Prostate gland (tissue), 2 donors: ENCODE results near the gene AP2A1. TPM values are rescaled to one million over a fixed set of nuclear protein-coding genes. Genes with fewer than 3 reads are reported as not detected.

ENCODE experiments used
- DNase-seq: peaks from one replicate; pipeline ENCODE4 v3.0.0-alpha.2; 2019; ENCODE audit warnings: low spot score
- H3K27ac ChIP-seq, 2 donors: fragments of 200-600 bp; sonication (generic); 2 replicates each; pipeline ENCODE4 v1.5.1; 2017 to 2019
- H3K27me3 ChIP-seq: fragments of 200-600 bp; sonication (generic); replicated peaks from 2 replicates; pipeline ENCODE4 v1.5.1; 2019; ENCODE audit not compliant: insufficient read depth
- H3K36me3 ChIP-seq, 2 donors: fragments of 200-600 bp; sonication (generic); 1 replicate in 1 of 2; 2 replicates in 1 of 2; pipeline versions ENCODE4 v1.5.1 to v1.8.1; 2017 to 2019
- H3K4me1 ChIP-seq: fragments of 200-600 bp; sonication (generic); replicated peaks from 2 replicates; pipeline ENCODE4 v1.5.1; 2019
- H3K4me3 ChIP-seq, 2 donors: fragments of 200-600 bp; sonication (generic); 2 replicates each; pipeline ENCODE4 v1.5.1; 2017 to 2019
- H3K9me3 ChIP-seq: fragments of 200-600 bp; sonication (generic); 2 replicates; pipeline ENCODE4 v1.5.1; 2017
- POLR2A ChIP-seq: fragments of 450-650 bp; IDR thresholded peaks from one replicate; pipeline ENCODE4 v1.6.1; 2016; ENCODE audit warnings: antibody characterized with exemption, mild to moderate bottlenecking
- POLR2AphosphoS5 ChIP-seq: sonication (generic); formaldehyde crosslinking; IDR thresholded peaks from one replicate; pipeline ENCODE4 v1.6.1; 2017; ENCODE audit warnings: antibody characterized with exemption
- WGBS: methylation state at CpG from one replicate; pipeline ENCODE4 v1.1.5; 2018; 5-methylcytosine and 5-hydroxymethylcytosine counted together
- intact Hi-C: fragments of 100-400 bp; cut with DNase I; formaldehyde crosslinking; loops from one replicate; pipeline ENCODE4 v1.14.2; 2022
- total RNA-seq, 2 donors: library from RNA; depleted of rRNA; stranded (reverse); fragments of >200 nt; gene quantifications; one replicate each; pipeline ENCODE4 v1.1.0, GENCODE V29; 2016
- TF ChIP-seq, protein P1 (sequence below), 4 experiments: fragments of 200-600 bp in 2 of 4; fragments of 450-650 bp in 2 of 4; sonication (generic) in 2 of 4; IDR thresholded peaks; 1 replicate in 3 of 4; 2 replicates in 1 of 4; pipeline ENCODE4 v1.5.1; 2016 to 2019; ENCODE audit warnings: antibody characterized with exemption in 4 of 4, mild to moderate bottlenecking in 2 of 4, moderate library complexity in 2 of 4

AP2A1 gene
- total RNA-seq, 2 donors from 2014 or later, result 62.7 to 252 TPM

DNA sequence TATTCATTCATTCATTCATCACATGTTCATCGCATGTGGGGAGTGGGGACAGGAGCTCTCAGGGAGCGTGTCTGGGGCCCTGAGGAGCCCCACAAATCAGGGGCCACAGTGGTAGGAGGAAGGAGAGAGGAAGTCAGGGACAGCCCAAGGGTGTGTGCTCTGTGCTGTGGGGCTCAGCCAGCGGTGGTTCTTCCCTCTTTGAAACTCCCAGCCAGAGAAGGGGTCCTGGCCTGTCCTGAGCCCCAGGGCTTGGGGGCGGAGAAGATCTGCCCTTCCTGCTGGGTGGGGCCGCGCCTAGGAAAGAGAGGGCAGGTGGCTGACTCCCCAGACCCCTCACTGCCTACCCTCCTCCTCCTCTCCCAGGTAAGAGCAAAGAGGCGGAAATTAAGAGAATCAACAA lies 14.6 kb downstream of the AP2A1 start:
- H3K36me3 ChIP-seq, result peaks cover 0 to 6% of the 10 kb centered on the region in 2 donors
- no peaks in the 10 kb centered on the region for H3K9me3 ChIP-seq
- no peaks in the 10 kb centered on the region for H3K4me1 ChIP-seq
- no peak overlapping the region for H3K27ac ChIP-seq
- 90% methylated on average over 7 of the region's 7 CpGs for WGBS
- TF ChIP-seq POLR2A (no peak), POLR2AphosphoS5 (no peak)
- TF ChIP-seq, protein P1, sequence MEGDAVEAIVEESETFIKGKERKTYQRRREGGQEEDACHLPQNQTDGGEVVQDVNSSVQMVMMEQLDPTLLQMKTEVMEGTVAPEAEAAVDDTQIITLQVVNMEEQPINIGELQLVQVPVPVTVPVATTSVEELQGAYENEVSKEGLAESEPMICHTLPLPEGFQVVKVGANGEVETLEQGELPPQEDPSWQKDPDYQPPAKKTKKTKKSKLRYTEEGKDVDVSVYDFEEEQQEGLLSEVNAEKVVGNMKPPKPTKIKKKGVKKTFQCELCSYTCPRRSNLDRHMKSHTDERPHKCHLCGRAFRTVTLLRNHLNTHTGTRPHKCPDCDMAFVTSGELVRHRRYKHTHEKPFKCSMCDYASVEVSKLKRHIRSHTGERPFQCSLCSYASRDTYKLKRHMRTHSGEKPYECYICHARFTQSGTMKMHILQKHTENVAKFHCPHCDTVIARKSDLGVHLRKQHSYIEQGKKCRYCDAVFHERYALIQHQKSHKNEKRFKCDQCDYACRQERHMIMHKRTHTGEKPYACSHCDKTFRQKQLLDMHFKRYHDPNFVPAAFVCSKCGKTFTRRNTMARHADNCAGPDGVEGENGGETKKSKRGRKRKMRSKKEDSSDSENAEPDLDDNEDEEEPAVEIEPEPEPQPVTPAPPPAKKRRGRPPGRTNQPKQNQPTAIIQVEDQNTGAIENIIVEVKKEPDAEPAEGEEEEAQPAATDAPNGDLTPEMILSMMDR (IDR thresholded peaks at IDR 0.05), result no peak
- no peak for DNase-seq
- no peak overlapping the region for H3K4me3 ChIP-seq
- no peaks in the 10 kb centered on the region for H3K27me3 ChIP-seq
- intact Hi-C loops, result no loop called here

DNA sequence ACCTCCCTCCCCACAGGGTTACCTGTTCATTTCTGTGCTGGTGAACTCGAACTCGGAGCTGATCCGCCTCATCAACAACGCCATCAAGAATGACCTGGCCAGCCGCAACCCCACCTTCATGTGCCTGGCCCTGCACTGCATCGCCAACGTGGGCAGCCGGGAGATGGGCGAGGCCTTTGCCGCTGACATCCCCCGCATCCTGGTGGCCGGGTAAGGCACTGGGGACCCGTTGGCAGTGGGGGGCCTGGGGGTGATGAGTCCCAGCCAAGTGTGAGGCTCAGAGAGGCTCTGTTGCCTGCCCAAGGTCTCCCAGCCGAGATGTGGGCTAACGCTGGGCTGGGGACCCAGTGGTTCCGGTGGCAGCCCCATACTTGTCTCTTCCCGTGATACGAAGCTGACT lies 15.7 kb downstream of the AP2A1 start:
- intact Hi-C loops, result no loop called here
- 97% methylated on average over 18 of the region's 18 CpGs for WGBS

DNA sequence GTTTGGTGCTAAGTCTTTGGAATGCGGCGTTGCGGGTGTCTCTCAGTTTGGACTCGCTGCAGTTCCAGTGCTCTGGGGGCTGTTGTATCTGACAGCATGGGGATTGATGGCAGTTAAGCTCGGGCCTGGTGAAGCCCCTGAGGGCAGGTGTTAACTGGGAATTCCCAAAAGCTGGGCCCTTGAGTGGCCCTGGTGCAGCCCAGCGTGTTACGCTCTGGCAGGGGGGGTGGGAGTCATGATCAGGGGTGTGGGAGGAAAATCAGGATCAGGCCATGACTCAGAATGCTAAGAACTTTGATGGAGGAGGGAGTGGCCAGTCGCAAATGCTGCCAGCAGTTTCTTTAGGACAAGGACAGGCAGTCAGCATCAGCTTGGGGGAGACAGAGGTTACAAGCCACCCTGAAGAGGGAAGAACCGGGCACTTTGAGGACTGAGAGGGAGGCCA lies 19.6 kb downstream of the AP2A1 start:
- TF ChIP-seq, protein P1 (IDR thresholded peaks at IDR 0.05), result no peak
- no peak for TF ChIP-seq POLR2AphosphoS5
- 51% methylated on average over 9 of the region's 9 CpGs for WGBS
- H3K4me3 ChIP-seq, result no peak overlapping the region
- intact Hi-C loops, result no loop called here
- H3K4me1 ChIP-seq, result no peaks in the 10 kb centered on the region
- DNase-seq, result no peak
- H3K36me3 ChIP-seq, result peaks cover 0 to 6% of the 10 kb centered on the region in 2 donors
- H3K27me3 ChIP-seq, result no peaks in the 10 kb centered on the region
- H3K9me3 ChIP-seq, result no peaks in the 10 kb centered on the region
- H3K27ac ChIP-seq, result no peak overlapping the region

More for the DNA sequence above, 15.7 kb downstream of the AP2A1 start:
- Histone ChIP-seq H3K4me3 (no peak overlapping the region), H3K9me3 (no peaks in the 10 kb centered on the region), H3K27ac (no peak overlapping the region), H3K4me1 (no peaks in the 10 kb centered on the region), H3K27me3 (no peaks in the 10 kb centered on the region), H3K36me3 (peaks cover 0 to 6% of the 10 kb centered on the region in 2 donors)
- TF ChIP-seq POLR2A, result no peak
- TF ChIP-seq, protein P1 (IDR thresholded peaks at IDR 0.05), result no peak
- no peak for TF ChIP-seq POLR2AphosphoS5
- DNase-seq, result no peak

DNA sequence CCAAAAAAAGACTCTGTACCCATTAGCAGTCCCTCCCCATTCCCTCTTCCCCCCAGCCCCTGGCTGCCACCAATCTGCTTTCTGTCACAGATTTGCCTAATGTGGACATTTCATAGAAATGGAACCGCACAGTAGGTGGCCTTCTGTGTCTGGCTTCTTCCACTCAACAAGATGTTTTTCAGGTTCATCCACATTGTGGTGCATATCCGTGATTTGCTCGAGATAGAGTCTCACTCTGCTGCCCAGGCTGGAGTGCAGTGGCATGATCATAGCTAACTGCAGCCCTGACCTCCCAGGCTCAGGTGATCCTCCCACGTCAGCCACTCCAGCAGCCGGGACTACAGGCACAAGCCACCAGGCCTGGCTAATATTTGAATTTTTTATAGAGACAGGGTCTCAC lies 20.9 kb downstream of the AP2A1 start:
- Histone ChIP-seq H3K36me3 (peaks cover 0 to 8% of the 10 kb centered on the region in 2 donors), H3K27me3 (no peaks in the 10 kb centered on the region), H3K9me3 (no peaks in the 10 kb centered on the region), H3K27ac (no peak overlapping the region), H3K4me3 (no peak overlapping the region), H3K4me1 (no peaks in the 10 kb centered on the region)
- intact Hi-C loops, result no loop called here
- no peak for DNase-seq
- 71% methylated on average over 5 of the region's 5 CpGs for WGBS
- TF ChIP-seq POLR2A, result no peak
- no peak for TF ChIP-seq POLR2AphosphoS5

DNA sequence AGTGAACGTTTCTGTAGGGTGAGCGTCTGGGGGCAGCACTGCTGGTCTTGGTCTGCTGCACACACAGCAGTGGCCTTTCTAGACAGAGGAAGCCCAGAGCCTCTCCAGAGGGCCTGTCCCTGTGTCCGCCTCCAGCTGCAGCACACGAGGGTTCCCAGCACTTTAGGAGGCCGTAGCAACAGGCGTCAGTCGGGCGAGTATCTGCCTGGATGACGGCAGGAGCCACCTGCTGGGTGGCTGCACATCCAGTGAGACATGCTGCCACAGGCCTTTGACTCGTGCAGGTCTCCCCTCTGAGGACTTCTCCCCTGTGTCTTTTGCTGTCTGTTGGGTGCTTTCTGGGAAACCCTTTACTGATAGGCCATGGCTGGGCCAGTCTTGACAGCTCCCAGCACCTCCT lies 22.1 kb downstream of the AP2A1 start:
- H3K36me3 ChIP-seq, result peaks cover 0 to 15% of the 10 kb centered on the region in 2 donors
- TF ChIP-seq, protein P1 (IDR thresholded peaks at IDR 0.05), result no peak
- TF ChIP-seq POLR2A (no peak), POLR2AphosphoS5 (no peak)
- WGBS, result 73% methylated on average over 10 of the region's 10 CpGs
- no peaks in the 10 kb centered on the region for H3K4me1 ChIP-seq
- DNase-seq, result no peak
- intact Hi-C loops, result no loop called here
- no peaks in the 10 kb centered on the region for H3K27me3 ChIP-seq
- no peaks in the 10 kb centered on the region for H3K9me3 ChIP-seq
- no peak overlapping the region for H3K27ac ChIP-seq
- no peak overlapping the region for H3K4me3 ChIP-seq
